GM06990 (cell line): Measurements from ENCODE around the gene CORIN.
"Not testable (repeated sequence)": the region's sequence is repeated elsewhere in the genome, so short reads cannot be mapped to it uniquely, and the experiment has no call there.

Source experiments
- DNase-seq: peaks from one replicate; pipeline ENCODE4 v3.0.0-alpha.2; 2011; ENCODE audit not compliant: insufficient read length; ENCODE audit errors: extremely low read depth
- H3K27me3 ChIP-seq: replicated peaks from 2 replicates; pipeline ENCODE4 v1.6.0; 2011; ENCODE audit warnings: low read length; ENCODE audit not compliant: control insufficient read depth, insufficient read depth
- H3K36me3 ChIP-seq: 2 replicates; pipeline ENCODE4 v1.5.1; 2011; ENCODE audit warnings: low read length; ENCODE audit not compliant: control insufficient read depth, insufficient read depth
- H3K4me3 ChIP-seq: replicated peaks from 2 replicates; pipeline ENCODE4 v1.5.1; 2011; ENCODE audit warnings: low read depth, mild to moderate bottlenecking, control low read depth, low read length
- CTCF ChIP-seq: IDR thresholded peaks from 2 replicates; pipeline ENCODE4 v1.5.1; 2011; ENCODE audit warnings: low read length, control low read depth, mild to moderate bottlenecking, inconsistent platforms; ENCODE audit not compliant: insufficient read depth, poor library complexity, severe bottlenecking

CORIN gene

GRCh38 chr4:47557255-47557654 is 280.6 kb downstream of the CORIN start:
- no peak for TF ChIP-seq CTCF
- DNase-seq: no peak
- no peaks in the 10 kb centered on the region for H3K27me3 ChIP-seq
- no peaks in the 10 kb centered on the region; the same call in none of the 2 replicates for H3K36me3 ChIP-seq
- H3K4me3 ChIP-seq: no peak overlapping the region

GRCh38 chr4:47555920-47556319 is 281.9 kb downstream of the CORIN start:
- H3K36me3 ChIP-seq, H3K27me3 ChIP-seq, H3K4me3 ChIP-seq, DNase-seq: not testable (repeated sequence)

GRCh38 chr4:47553329-47554125 is 284.3 kb downstream of the CORIN start:
- no peak for TF ChIP-seq CTCF
- no peaks in the 10 kb centered on the region; the same call in none of the 2 replicates for H3K36me3 ChIP-seq
- H3K4me3 ChIP-seq: no peak overlapping the region
- no peak for DNase-seq
- no peaks in the 10 kb centered on the region for H3K27me3 ChIP-seq

GRCh38 chr4:47551682-47552081 is 286.2 kb downstream of the CORIN start:
- no peak for DNase-seq
- peaks cover under 1% of the 10 kb centered on the region for H3K36me3 ChIP-seq

GRCh38 chr4:47550899-47551548 is 286.8 kb downstream of the CORIN start:
- H3K27me3 ChIP-seq: no peaks in the 10 kb centered on the region
- TF ChIP-seq CTCF: no peak
- DNase-seq: no peak
- no peak overlapping the region for H3K4me3 ChIP-seq
- peaks cover 2% of the 10 kb centered on the region for H3K36me3 ChIP-seq

More at GRCh38 chr4:47551682-47552081, 286.2 kb downstream of the CORIN start:
- no peak for TF ChIP-seq CTCF
- Histone ChIP-seq H3K27me3 (no peaks in the 10 kb centered on the region), H3K4me3 (no peak overlapping the region)

GRCh38 chr4:47550357-47550756 is 287.5 kb downstream of the CORIN start:
- not testable (repeated sequence) for H3K4me3 ChIP-seq, H3K27me3 ChIP-seq, H3K36me3 ChIP-seq, DNase-seq
